ENCODE results near the gene CMTM7. TPM values are rescaled to one million over a fixed set of nuclear protein-coding genes. Genes with fewer than 3 reads are reported as not detected.

Gene CMTM7
- total and polyA plus RNA-seq, 2 of the 8 experiments (the other 6 are each of a cell fraction or from before 2014, with no cell fraction given), result 33.3 to 65.8 TPM

GRCh38 chr3:32450992-32451659 is 59.5 kb downstream of the CMTM7 start:
- H4K5ac ChIP-seq (ENCODE audit: insufficient read length, low read depth, low read length), result no peak overlapping the region
- peaks cover 0 to 4% (median 0%) of the 10 kb centered on the region in 4 experiments; a peak in 1 of 8 replicates for H3K36me3 ChIP-seq (ENCODE audit: control insufficient read depth in 2 of 4, insufficient read depth in 4 of 4, low read length in 3 of 4)
- ChIA-PET CTCF (ENCODE audit: partially characterized antibody) (interaction anchor here (0.5 to 4.3 kb wide), 6 partner anchors 17 to 275 kb away, joined by 3 to 32 read pairs (median 4); no protein-coding TSS in a partner anchor), POLR2A (ENCODE audit: partially characterized antibody) (no interaction called here)
- no peak overlapping the region for H3K4me2 ChIP-seq (ENCODE audit: insufficient read depth in 1 of 2, low read depth in 2 of 2, low read length in 2 of 2)
- no peak overlapping the region for H3K4ac ChIP-seq (replicated peaks; ENCODE audit: insufficient read length, low read depth, low read length)
- H2BK15ac ChIP-seq (ENCODE audit: low read length), result no peak overlapping the region
- H3K4me3 ChIP-seq (ENCODE audit: extremely low read depth in 1 of 4, insufficient read depth in 2 of 4, low read depth in 3 of 4, low read length in 4 of 4), result no peak overlapping the region
- WGBS, 2 experiments (ENCODE audit: extremely low coverage in 1 of 2, insufficient coverage in 1 of 2, insufficient read length in 1 of 2, insufficient replicate concordance in 2 of 2, low coverage in 1 of 2, low lambda C conversion rate in 2 of 2, missing lambda C conversion rate in 1 of 2), result 93% methylated on average over 12 of the region's 12 CpGs; no CpG with 5 or more reads in 1 of the 2 experiments
- no peak overlapping the region for H2BK20ac ChIP-seq (ENCODE audit: low read length)
- DNase-seq (ENCODE audit: low read depth in 1 of 2, low spot score in 2 of 2) (no peak), FAIRE-seq (no peak)
- H2BK12ac ChIP-seq (ENCODE audit: low read depth, low read length), result no peak overlapping the region; the same call in 1 of the 2 replicates
- H4K8ac ChIP-seq (ENCODE audit: extremely low read depth, insufficient read depth, low read length), result no peak overlapping the region
- H3K18ac ChIP-seq (ENCODE audit: extremely low read depth, low read length), result no peak overlapping the region
- H3K79me1 ChIP-seq (ENCODE audit: low read depth, low read length), result no peaks in the 10 kb centered on the region
- no peak overlapping the region for H3K14ac ChIP-seq (ENCODE audit: insufficient read length)
- H3K79me2 ChIP-seq (ENCODE audit: control insufficient read depth in 1 of 2, insufficient read depth in 2 of 2, low read length in 2 of 2), result no peaks in the 10 kb centered on the region
- H4K91ac ChIP-seq (replicated peaks; ENCODE audit: insufficient read length, low read length), result no peak overlapping the region
- H2AK5ac ChIP-seq (ENCODE audit: low read depth, low read length), result no peak overlapping the region
- H3K4me1 ChIP-seq (replicated peaks in 1 of 4; ENCODE audit: control insufficient read depth in 3 of 4, insufficient read depth in 4 of 4, low read length in 3 of 4), result peaks cover 0 to 11% (median 8%) of the 10 kb centered on the region in 4 experiments; a peak in 4 of 7 replicates
- no peak overlapping the region for H3K27ac ChIP-seq (ENCODE audit: low read depth, low read length)
- H2BK120ac ChIP-seq (replicated peaks; ENCODE audit: low read depth, low read length), result no peak overlapping the region
- H3K9me3 ChIP-seq (ENCODE audit: insufficient read depth in 2 of 2, low read depth in 1 of 2, low read length in 1 of 2), result no peaks in the 10 kb centered on the region
- H3K9ac ChIP-seq (replicated peaks in 1 of 4; ENCODE audit: extremely low read depth in 1 of 4, low read depth in 3 of 4, low read length in 3 of 4), result no peak overlapping the region
- no peaks in the 10 kb centered on the region for H3K27me3 ChIP-seq (replicated peaks in 1 of 4; ENCODE audit: control insufficient read depth in 3 of 4, extremely low read depth in 1 of 4, insufficient read depth in 3 of 4, low read length in 3 of 4)
- H3K23me2 ChIP-seq (ENCODE audit: low read depth, low read length), result no peaks in the 10 kb centered on the region
- H2BK5ac ChIP-seq (ENCODE audit: low read depth, low read length), result no peak overlapping the region
- H3K56ac ChIP-seq (replicated peaks; ENCODE audit: insufficient read length, low read depth, low read length), result no peak overlapping the region
- no peaks in the 10 kb centered on the region for H4K20me1 ChIP-seq (replicated peaks in 1 of 2; ENCODE audit: control insufficient read depth in 1 of 2, insufficient read depth in 2 of 2, low read length in 2 of 2)
- H3K23ac ChIP-seq (ENCODE audit: insufficient read length), result no peak overlapping the region
- no peak overlapping the region for H2AFZ ChIP-seq (ENCODE audit: low read length)
- TF ChIP-seq SP2 (IDR thresholded peaks at IDR 0.05; ENCODE audit: low read length), result no peak
- TF ChIP-seq TAF1 (IDR thresholded peaks at IDR 0.05; ENCODE audit: low read depth, low read length), result no peak
- TF ChIP-seq MAFK (IDR thresholded peaks at IDR 0.05; ENCODE audit: low read depth, low read length), result no peak
- no peak for TF ChIP-seq ZNF274 (IDR thresholded peaks at IDR 0.05; ENCODE audit: borderline replicate concordance, extremely low read depth, low read length)
- no peak for TF ChIP-seq CBX5 (IDR thresholded peaks at IDR 0.05; ENCODE audit: low read depth, low read length)
- no peak for TF ChIP-seq SUZ12 (IDR thresholded peaks at IDR 0.05; ENCODE audit: low read length)
- no peak for TF ChIP-seq GTF2F1 (IDR thresholded peaks at IDR 0.05; ENCODE audit: borderline replicate concordance, low read depth, low read length)
- no peak for TF ChIP-seq JUND (IDR thresholded peaks at IDR 0.05; ENCODE audit: low read length)
- no peak for TF ChIP-seq POU5F1 (IDR thresholded peaks at IDR 0.05; ENCODE audit: low read depth, low read length)
- no peak for TF ChIP-seq RXRA (IDR thresholded peaks at IDR 0.05; ENCODE audit: insufficient read depth, low read depth, low read length)
- TF ChIP-seq RBBP5 (IDR thresholded peaks at IDR 0.05; ENCODE audit: borderline replicate concordance, low read depth, low read length), result no peak
- TF ChIP-seq TEAD4 (IDR thresholded peaks at IDR 0.05; ENCODE audit: low read depth, low read length), result no peak
- no peak for TF ChIP-seq TAF7 (optimal IDR thresholded peaks at IDR 0.05; ENCODE audit: borderline replicate concordance, low read depth, low read length)
- TF ChIP-seq SAP30 (IDR thresholded peaks at IDR 0.05; ENCODE audit: insufficient read depth, insufficient replicate concordance, low read length), result no peak
